ENCODE measurements around the gene SLC6A11.

The SLC6A11 gene

GRCh38 chr3:10985181-10985580 lies 169.2 kb downstream of the SLC6A11 start:
- DNase-seq, result no peak

DNA sequence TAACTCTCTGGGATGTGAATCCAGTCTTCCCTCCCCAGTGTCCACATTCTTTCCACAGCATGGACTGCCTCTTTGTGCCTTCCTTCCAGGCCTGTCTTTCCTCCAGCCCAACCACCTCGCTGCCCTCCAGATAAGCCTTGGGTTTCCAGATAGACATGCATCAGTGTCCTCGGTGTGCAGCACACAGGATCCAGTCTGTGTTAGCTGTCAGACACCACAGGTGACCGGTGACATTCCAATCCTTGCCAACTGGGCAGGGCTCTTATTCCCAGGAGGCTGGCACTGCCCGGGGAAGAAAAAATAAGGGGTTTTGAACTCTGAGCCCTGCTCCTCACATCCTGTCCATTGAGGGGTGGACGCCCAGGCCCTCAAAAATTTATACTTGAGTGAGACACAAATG lies 170.6 kb downstream of the SLC6A11 start:
- DNase-seq, result no peak

DNA sequence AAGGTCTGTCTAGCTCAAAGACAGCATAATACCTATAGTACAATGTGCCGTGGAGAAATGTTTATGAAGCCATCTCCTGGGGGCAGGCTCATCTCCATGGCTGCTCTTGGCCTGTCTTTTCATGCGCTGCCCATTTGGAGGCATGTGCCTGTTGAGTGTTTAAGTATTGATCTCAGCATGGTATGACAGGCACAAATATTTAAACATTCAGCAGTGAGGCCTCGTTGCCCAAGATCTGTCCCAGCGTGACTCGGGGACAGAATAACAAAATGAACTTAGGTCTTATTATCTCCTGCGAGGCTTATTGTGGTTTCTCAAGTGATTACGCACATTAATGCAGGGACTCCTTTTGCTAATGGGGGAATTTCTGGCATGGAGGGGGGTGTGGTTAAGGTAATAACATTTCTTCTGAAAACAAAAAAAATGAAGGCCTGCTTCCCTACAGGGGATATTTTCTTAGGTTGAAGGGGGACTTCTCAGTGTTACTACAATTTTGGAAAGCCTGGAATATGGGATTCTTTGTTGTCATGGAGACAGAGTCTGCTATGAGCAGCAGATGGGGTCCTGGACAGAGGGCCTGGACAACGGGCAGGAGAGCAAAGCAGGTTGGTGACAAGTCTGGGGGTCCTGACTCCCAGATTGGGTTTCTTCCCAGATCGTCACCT lies 172.1 kb downstream of the SLC6A11 start:
- no peak for DNase-seq

GRCh38 chr3:10988991-10989484 lies 173.0 kb downstream of the SLC6A11 start:
- no peak for DNase-seq

Measured in femur (tissue), 1 donor.